Myocyte (in vitro differentiated cells): ENCODE data around the gene ZC2HC1B. TPM values are rescaled to one million over a fixed set of nuclear protein-coding genes. Genes with fewer than 3 reads are reported as not detected.
"Not testable (repeated sequence)": the region's sequence is repeated elsewhere in the genome, so short reads cannot be mapped to it uniquely, and the experiment has no call there.

Experiments used
- DNase-seq: peaks from one replicate; pipeline ENCODE4 v3.0.0-alpha.2; 2012; ENCODE audit warnings: low read depth
- total RNA-seq: library from RNA; depleted of rRNA; stranded (reverse); fragments of >200 nt; gene quantifications from 2 replicates; pipeline ENCODE4 v1.2.3, GENCODE V29; 2014

Gene ZC2HC1B
- total RNA-seq, 1 donor from 2014 or later, result not detected

- DNase-seq, result not testable (repeated sequence)
These were observed 4.5 kb downstream of the ZC2HC1B start for GRCh38 chr6:143868808-143869207.

GRCh38 chr6:143871202-143871730, 7.0 kb downstream of the ZC2HC1B start:
- peak; percentile 23 for DNase-seq

DNA sequence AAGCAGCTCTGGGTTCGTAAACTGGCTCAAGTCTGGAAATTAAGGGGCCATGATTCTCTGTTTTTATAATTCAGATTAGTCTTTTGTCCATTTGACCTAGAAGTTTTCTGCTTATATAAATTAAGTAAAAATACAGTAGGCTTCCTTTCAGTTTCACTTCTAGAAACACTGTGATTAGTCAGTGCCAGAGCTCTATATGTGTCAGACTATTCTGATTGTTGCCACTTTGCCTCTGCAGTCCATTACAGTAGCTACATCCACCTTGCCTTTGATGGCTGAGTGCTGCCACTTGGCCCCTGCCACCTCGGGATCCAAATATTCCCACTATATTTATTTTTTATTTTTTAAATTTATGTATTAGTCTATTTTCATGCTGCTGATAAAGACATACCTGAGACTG, 7.9 kb downstream of the ZC2HC1B start:
- DNase-seq, result no peak

GRCh38 chr6:143873600-143873999, 9.3 kb downstream of the ZC2HC1B start:
- DNase-seq, result not testable (repeated sequence)

- DNase-seq, result not testable (repeated sequence)
These were observed 10.2 kb downstream of the ZC2HC1B start for GRCh38 chr6:143874503-143874902.

GRCh38 chr6:143877584-143878271, 13.5 kb downstream of the ZC2HC1B start:
- no peak for DNase-seq

- DNase-seq, result no peak
These were observed 14.0 kb downstream of the ZC2HC1B start for GRCh38 chr6:143878272-143878760.

- DNase-seq, result no peak
These were observed 16.1 kb downstream of the ZC2HC1B start for GRCh38 chr6:143880412-143880811.

GRCh38 chr6:143882401-143882930, 18.2 kb downstream of the ZC2HC1B start:
- DNase-seq, result no peak

- DNase-seq, result no peak
These were observed 20.1 kb downstream of the ZC2HC1B start for GRCh38 chr6:143884216-143884900.

DNA sequence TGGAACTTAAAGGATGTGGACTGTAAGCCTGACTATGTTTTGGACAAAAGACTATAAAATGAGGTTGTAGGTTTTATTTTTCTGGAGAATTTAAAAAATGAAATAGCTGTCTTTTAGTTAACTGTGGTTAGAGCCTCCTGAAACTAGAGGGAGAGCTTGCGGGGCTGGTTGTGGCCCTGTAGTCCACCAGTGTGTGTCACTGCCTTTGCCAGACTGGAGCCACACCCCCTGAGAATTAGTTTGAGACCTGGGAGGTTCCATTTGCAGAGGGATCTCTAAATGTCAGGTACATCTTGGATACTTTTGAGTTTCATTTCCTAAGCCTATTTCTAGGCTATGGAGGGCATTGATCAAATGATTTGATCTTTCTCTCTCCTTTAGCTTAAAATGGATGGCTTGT, 20.8 kb downstream of the ZC2HC1B start:
- DNase-seq, result no peak

DNA sequence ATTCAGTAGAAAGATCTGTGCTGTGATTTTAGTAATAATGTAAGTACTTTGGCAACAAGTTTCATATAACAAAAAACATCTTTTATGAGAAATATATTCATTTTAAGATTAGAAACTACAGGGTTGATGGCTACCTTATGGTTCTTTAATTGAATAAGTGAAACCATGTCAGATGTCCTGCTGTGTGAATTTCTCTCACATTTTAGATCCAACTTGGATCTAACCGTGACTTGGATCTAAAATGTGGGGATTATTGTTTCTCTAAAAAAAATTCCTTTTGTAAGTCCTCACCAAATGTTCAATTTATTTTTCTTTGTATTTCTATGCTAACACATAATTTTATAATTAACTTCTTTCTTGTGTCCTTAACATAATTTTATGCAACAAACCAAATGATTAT, 30.4 kb downstream of the ZC2HC1B start:
- DNase-seq, result no peak

DNA sequence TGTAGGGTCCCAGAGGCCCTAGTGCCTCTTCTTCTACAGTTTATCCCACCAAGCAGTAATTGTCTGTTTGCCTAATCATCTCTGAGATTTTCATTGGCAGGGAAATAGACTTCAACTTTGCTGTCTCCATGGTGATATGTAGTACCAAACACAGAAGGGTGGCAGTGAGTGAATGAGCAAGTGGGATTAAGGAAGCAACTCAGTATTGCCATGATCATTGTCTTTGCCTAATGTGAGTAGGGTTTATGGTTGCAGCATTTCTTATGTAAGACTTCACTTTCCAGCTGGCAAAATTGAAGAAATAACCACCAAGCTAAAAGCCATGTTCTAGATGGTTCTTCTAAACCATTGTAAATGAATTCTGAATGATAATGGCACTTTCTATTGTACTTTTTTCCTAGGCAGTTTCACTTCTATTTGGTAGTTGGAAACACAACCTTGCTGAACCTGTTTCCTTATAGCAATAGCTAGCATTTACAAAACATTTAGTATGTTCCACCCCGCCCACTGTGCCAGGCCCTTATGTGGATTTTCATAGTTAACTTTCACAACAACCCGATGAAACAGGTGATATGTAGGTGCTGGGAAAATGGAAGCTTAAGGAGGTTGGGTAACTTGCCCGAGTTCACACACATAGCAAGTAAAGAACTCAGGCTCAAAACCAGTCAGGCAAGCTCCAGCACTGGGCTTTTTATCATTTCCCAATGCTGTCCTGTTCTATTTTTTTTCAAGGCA, 32.0 kb downstream of the ZC2HC1B start:
- DNase-seq, result no peak

DNA sequence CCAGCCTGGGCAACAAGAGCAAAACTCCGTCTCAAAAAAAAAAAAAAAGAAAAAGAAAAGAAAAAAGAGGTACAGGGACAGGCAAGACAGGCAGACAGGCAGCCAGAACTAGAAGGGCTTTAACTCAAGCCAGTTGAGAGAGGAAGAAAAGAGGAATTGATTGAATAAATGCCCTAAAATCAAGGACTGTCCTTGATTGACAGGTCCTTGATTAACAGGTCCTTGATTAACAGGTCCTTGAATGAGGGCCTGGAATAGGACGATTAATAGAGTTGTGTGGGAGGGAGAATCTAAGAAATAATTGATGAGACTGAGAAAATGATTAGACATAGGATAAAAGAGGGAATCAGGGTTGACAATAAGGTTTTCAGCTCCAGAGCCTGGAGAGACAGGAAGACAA, 36.1 kb downstream of the ZC2HC1B start:
- DNase-seq, result no peak

DNA sequence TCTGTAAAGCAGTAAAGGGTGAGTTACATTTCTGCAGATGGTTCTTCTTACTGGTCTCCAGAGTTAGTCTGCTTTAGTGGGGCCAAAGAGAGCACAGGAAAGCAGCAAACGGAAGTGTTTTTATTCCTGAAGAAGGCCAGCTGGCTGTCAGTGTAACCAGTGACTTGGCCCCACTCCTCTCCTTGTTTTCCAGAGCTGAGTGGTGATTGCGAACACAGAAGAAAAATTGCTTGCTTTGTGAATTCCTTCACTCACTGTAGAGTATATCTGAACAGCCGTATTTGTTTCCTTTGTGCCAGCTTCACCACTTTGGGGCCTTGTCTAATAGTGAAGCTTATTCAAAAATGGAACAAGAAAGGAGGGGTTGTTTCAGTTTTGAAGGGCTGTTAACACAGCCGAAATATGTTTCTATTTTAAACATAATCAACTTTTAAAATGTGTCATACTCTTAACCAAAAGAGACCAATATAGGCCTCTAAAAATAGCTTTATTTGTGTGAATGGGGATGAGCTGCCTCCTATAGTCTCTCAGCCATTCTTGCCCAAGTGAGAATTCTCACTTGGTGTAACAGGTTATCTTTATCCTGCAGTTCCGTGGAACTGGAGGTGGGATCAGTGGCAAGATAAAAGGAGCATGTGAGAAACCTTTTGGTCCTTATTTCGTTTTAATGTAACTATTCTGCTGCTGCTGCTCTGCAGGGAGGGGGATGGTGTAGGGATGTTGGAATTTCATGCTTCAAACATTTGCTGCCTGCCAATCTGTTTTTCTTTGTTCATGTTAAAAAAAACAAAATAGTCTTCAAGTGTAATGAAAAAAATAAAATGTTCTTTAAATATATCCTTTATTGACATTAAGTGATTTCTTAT, 37.8 kb downstream of the ZC2HC1B start:
- peak; percentile 40 for DNase-seq

DNA sequence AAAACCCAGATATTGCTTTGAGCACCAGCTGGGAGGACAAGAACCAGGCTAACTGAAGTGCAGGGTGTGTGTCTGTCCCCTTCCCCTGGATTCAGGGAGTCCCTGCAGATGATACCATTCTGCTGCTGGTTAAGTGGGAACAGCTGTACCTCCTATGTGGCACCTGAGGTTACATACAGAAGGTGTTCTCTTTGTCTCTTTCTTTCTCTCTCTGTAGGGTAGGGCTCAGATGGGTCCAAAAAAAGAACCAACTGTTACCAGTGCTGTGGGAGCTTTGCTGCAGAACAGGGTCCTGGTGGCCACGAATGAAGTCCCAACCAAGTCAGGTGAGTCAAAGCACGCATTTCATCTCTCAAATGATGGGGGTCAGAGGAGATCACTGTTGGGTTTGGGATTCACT, 38.6 kb downstream of the ZC2HC1B start:
- peak; percentile 3 for DNase-seq

DNA sequence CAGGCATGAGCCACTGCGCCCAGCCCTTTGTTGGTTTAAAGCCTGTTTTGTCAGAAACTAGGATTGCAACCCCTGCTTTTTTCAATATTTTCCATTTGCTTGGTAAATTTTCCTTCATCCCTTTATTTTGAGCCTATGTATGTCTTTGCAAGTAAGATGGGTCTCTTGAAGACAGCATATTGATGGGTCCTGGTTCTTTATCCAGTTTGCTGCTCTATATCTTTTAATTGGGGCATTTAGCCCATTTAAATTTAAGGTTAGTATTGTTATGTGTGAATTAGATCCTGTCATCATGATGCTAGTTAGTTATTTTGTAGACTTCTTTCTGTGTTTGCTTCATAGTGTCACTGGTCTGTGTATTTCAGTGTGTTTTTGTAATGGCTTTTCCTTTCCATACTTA, 46.8 kb downstream of the ZC2HC1B start:
- no peak for DNase-seq

DNA sequence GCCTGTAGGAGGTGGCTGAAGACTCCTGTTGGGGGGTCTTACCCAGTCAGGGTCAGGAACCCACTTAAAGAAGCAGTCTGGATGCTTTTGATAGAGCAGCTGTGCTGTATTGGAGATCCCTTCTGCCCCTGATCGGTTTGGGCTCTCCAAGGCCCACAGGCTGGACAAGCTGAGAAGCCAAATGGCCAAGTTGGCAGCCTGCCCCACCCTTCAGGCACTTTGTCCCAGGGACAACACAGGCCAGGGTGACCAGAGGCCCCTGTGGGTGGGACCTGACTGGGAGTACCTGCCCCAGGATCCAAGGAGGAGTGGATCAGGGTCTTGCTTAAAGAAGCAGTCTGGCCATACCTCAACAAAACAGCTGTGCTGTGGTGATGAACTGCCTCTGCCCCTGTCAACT, 48.4 kb downstream of the ZC2HC1B start:
- DNase-seq, result no peak

- DNase-seq, result not testable (repeated sequence)
These were observed 52.8 kb downstream of the ZC2HC1B start for GRCh38 chr6:143917026-143917425.

DNA sequence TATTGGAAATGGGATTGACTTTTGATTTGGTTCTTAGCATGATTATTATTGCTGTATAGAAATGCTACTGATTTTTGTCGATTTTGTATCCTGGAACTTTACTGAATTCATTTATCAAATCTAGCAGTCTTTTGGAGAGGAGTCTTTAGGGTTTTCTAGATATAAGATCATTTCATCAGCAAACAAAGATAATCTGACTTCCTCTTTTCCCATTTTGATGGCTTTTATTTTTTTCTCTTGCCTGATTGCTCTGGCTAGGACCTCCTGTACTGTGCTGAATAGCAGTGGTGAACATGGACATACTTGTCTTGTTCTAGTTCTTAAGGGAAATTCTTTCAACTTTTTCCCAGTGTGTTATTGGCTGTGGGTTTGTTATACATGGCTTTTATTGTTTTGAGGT, 64.6 kb downstream of the ZC2HC1B start:
- no peak for DNase-seq

DNA sequence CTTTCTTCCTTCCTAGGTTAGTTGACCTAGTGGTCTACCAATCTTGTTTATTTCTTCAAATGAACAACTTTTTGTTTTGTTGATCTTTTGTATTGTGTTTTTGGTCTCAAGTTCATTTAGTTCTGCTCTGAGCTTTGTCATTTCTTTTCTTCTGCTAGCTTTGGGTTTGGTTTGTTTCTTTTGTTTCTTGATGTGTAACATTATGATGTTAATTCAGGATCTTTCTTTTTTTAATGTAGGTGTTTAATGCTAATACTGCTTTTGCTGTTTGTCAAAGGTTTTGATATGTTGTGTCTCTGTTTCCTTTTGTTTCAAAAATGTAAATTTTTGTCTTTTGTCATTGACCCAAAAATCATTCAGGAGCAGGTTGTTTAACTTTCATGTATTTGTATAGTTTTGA, 65.7 kb downstream of the ZC2HC1B start:
- DNase-seq, result no peak
